GM12873 (cell line): Measurements from ENCODE around the gene DKKL1.

Experiments
- CTCF ChIP-seq: IDR thresholded peaks from 2 replicates; pipeline ENCODE4 v1.5.1; 2012; ENCODE audit warnings: low read depth, mild to moderate bottlenecking, moderate library complexity, low read length, control low read depth; ENCODE audit not compliant: insufficient read depth; ENCODE audit errors: missing control alignments

DKKL1 gene

GRCh38 chr19:49413348-49413747 is 49.7 kb downstream of the DKKL1 start:
- no peak for TF ChIP-seq CTCF

DNA sequence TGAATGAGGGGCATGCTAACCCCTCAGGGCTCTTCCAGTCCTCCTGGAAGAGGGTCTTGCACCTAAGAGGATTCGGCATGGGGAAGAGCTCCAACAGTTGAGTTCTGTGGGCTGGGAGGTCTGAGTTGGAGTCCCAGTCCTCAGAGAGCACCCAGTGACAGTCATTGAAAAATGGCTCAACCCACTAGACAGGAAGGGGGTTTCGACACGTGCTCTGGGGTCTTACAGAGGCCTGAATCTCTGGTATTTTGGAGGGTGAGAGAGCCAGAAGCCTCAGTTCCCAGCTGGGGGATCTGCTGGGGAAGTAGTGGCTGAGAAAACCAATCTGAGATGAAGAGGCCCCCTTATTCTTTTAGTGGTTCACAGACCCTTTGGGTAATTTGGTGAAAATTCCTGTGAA is 50.6 kb downstream of the DKKL1 start:
- TF ChIP-seq CTCF: no peak

DNA sequence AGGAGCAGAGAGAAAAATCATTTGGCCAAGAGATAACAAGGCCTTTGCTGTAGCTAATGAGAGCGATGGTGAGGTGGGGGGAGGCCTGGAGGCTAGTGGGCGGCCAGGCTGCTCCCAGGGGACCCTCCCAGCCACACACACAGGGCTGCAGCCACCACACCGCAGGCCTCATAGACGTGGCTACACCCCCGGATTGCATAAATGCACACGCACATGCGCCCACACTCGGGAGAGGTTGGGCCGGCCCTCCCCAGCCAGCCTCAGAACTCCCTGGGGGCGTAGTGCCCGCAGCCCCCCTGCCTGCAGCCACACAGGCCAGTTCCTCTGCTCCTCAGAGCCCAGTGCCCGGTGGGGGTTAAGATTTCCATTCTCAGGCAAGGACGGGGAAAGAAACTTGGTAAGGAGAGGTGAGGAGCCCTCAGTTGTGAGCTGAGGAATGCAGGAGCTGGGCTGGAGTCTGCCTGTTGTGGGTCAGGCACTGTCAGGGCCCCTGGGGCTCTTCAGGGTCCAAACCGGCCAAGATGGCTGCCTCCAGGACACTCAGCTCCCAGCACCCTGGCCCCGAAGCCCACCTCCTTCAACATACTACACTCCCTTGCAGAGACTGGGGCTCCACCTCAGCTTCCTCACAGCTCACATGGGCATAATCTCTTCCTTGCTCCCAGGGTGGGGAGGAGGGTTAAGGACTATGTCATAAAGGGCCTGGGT is 51.6 kb downstream of the DKKL1 start:
- TF ChIP-seq CTCF: no peak

DNA sequence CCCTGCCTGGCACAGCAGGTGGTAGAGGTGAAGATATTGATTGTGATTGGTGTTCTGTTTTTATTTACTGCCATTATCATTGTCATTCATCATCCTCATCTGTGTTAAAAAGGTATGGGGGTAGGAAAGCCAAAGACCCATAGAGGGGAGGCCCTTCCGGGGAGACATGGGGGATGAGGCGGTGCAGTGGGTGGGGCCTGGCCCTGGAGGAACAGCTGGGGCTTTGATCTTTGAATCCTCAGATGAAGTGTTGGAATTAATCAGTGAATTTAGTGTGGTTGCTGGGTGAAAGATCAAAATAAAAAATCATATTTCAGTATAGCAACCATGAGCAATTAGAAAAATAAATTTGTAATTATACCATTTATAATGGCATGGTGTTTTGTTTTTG is 52.1 kb downstream of the DKKL1 start:
- TF ChIP-seq CTCF: no peak

DNA sequence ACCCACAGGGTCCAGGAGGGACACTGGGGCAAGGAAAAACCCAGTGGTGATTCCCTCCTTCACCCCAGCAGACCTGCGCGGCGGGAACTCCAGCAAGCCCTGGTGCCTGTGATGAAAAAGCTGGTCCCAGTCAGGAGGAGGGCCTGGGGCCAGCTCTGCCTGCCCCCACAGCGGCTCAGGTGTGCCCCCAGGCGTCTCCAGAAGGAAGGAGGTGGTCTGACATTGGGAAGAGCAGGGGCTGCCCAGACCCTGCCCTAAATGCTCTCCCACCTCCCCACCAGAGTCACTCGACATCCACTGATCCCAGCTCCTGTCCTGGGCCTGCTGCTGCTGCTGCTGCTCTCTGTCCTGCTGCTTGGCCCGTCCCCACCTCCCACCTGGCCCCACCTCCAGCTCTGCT is 53.4 kb downstream of the DKKL1 start:
- no peak for TF ChIP-seq CTCF

GRCh38 chr19:49418511-49418910 is 54.8 kb downstream of the DKKL1 start:
- no peak for TF ChIP-seq CTCF

DNA sequence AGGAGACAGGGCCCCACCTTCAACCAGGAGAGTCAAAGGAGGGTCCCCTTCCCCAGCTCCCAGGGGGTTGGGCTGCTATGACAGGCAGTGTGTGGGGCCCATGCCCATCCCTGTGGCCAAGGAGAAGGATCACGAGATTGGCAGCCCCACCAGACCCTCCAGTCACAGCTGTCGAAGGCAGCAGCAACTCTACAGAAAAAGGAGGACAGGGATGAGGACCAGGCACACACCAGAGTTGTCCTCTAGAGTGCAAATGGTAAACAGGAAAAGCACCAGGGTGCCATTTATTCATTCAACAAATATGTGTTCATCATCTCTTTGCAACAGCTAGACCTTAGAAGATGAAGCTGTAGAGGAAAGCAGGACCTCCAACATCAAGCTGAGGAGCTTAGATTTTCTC is 55.5 kb downstream of the DKKL1 start:
- no peak for TF ChIP-seq CTCF
